Retinal pigment epithelial cell (primary cell): ENCODE measurements around the gene C16orf74.

Experiments
- DNase-seq: peaks from one replicate; pipeline ENCODE4 v3.0.0-alpha.2; 2010; ENCODE audit warnings: low read depth
- H3K4me3 ChIP-seq: 2 replicates; pipeline ENCODE4 v1.5.1; 2011; ENCODE audit warnings: mild to moderate bottlenecking, low read length, control low read depth, moderate library complexity
- TF ChIP-seq, protein P1 (sequence below): conservative IDR thresholded peaks from 2 replicates; pipeline ENCODE4 v1.5.1; 2011; ENCODE audit warnings: low read depth, low read length, control low read depth, inconsistent platforms

Gene C16orf74

DNA sequence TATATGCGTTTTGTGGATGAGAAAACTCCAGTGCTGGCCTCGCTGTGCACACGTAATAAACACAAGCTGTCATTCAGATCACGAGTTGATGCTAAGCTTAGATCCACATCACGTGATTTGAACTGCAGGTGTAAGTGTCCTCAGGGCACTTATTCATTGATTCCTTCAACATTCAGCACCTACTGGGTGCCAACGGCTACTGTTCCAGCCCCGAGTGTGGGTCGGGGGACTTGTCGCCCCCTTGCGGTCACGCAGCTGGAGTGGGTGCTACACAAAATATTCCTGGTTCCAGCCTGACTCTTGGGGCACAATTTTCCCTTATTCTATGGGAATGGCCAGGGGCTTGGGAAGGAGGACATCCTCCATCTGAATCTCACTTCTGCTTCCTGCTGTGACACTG, 32.2 kb downstream of the C16orf74 start:
- no peak for DNase-seq
- H3K4me3 ChIP-seq, result no peak overlapping the region
- TF ChIP-seq, protein P1, sequence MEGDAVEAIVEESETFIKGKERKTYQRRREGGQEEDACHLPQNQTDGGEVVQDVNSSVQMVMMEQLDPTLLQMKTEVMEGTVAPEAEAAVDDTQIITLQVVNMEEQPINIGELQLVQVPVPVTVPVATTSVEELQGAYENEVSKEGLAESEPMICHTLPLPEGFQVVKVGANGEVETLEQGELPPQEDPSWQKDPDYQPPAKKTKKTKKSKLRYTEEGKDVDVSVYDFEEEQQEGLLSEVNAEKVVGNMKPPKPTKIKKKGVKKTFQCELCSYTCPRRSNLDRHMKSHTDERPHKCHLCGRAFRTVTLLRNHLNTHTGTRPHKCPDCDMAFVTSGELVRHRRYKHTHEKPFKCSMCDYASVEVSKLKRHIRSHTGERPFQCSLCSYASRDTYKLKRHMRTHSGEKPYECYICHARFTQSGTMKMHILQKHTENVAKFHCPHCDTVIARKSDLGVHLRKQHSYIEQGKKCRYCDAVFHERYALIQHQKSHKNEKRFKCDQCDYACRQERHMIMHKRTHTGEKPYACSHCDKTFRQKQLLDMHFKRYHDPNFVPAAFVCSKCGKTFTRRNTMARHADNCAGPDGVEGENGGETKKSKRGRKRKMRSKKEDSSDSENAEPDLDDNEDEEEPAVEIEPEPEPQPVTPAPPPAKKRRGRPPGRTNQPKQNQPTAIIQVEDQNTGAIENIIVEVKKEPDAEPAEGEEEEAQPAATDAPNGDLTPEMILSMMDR, result peak; percentile 70

DNA sequence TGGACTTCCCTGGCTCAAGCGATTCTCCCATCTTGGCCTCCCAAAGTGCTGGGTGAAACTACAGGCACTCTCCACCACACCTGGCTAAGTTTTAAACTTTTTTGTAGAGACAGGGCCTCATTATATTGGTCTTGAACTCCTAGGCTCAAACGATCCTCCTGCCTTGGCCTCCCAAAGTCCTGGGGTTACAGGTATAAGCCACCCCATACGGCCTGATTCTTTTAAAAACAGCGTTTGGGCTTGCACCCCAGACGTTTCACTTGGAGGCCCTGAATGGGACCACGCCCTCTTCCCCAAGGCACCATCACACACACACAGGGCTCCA, 32.8 kb downstream of the C16orf74 start:
- no peak for DNase-seq
- no peak overlapping the region for H3K4me3 ChIP-seq
- TF ChIP-seq, protein P1, result no peak

DNA sequence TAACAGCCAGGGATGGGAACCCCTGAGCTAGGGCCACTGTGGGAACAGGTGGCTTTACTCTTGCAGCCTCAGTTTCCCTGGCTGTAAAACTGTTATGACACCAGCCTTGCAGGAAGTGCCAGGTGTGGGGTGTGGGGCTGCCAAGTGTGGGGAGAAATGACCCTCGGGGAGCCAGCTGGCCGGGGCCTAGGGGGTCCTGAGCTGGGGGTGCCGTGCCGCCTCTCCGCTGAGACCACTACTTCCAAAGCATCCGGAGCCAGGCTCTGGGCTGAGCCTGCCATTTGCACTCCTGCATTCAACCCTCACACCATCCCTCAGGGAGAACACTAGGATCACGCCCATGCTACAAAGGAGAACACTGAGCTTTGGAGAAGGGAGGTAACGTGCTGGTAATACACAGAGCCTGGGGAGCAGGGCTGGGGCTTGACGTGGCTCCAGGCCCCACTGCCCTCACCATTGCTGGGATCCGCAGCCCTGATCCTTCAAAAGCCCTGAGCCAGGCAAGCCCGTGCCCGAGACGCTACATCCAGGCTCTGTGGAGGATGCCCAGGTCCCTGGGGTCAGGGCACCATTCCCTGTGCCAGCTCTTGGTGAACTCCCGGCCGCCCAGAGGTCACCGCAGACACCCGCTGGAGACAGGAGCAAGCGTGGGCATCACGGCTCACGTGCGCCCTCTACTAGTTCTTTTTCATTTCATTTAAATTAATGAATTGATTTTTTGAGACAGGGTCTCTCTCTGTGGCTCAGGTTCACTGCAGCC, 33.3 kb downstream of the C16orf74 start:
- TF ChIP-seq, protein P1, result peak; percentile 60
- H3K4me3 ChIP-seq, result no peak overlapping the region
- no peak for DNase-seq

DNA sequence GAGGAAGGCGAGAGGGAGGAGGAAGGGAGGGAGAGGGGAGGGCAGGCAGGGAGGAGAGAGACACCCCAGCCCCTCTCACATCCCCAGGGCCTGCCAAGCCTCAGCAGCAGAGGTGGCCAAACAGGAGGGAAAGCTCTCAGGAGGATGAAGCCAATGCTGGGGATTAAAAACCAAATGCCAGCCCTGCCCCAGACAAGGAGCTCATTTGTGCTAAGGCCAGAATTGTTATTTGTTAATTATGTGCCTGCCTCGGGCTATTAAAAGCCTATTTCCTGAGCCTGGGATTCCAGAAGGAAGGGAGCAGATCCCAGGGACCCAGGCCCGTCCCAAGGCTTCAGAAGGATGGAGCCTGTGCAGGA, 34.2 kb downstream of the C16orf74 start:
- TF ChIP-seq, protein P1, result no peak
- no peak overlapping the region for H3K4me3 ChIP-seq

DNA sequence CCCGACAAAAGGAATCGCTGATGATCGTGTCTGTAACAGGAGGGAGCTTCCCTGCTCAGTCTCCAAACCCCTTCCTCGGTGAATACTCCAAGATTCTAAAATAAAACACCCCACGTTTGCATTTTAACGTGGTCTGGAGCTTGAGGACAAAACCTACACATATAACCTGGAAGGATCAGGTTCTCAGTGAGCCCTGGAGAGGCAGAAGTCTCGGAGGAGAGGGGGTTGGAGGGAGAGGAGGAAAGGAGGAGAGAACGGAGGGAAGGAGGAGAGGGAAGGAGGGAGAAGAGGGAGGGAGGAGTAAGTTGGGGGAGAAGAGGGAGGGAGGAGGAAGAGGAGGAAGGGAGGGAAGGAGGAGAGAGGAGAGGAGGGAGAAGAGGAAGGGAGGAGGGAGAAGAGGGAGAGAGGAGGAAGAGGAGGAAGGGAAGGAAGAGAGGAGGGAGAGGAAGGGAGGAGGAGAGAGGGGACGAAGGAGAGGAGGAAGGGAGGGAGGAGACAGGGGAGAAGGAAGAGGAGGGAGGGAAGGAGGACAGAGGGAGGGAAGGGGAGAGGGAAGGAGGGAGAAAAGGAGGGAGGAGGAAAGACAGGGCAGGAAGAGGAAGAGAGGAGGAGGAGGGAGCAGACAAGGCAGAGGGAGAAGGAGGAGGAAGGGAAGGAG, 34.7 kb downstream of the C16orf74 start:
- H3K4me3 ChIP-seq, result no peak overlapping the region
- TF ChIP-seq, protein P1, result no peak
- DNase-seq, result no peak

More for the DNA sequence above, 34.2 kb downstream of the C16orf74 start:
- DNase-seq, result no peak

DNA sequence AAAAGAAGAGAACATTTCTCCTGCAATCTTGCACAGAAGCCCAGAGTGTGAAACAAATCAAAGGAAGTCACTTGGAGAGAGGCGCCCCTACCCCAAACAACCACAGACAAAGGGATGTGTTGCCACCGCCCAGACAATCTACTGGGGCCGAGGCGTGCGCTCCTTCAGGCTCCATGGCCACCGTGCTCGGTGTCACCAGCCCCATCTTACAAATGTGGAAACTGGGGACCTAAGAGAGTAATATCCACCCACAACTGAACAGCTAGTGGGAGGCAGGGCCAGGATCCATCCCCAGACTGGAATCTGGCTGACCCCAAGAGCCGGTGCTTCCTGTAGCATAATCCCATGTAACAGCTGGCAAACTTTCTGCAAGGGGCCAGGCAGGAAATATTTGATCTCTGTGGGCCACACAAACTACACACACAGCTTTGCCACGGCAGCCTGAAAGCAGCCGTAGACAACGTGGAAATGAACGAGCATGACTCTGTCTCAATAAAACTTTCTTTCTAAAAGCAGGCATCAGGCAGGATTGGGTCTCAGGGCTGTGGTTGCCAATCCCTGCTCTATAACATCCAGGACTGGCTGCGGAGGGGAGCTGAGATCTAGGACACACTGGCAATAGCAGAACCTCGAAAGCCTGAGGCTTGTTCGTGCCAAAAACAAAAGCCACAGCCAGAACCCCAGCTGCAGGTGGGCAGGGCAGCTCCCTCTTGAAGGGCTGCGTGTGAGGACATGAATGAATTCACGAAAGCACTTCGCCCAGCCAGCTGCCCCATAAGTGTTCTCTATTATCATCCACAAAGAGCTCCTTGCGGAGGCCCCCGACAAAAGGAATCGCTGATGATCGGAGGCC, 35.5 kb downstream of the C16orf74 start:
- no peak overlapping the region for H3K4me3 ChIP-seq
- DNase-seq, result no peak
- TF ChIP-seq, protein P1, result no peak
